Parathyroid adenoma (tissue), 2 donors: ENCODE measurements around the gene LIN7C.

Source experiments
- H2AFZ ChIP-seq: fragments of 300-600 bp; sonication (generic); one replicate; pipeline ENCODE4 v1.7.0; 2017; ENCODE audit warnings: antibody characterized with exemption, mild to moderate bottlenecking
- H3K27ac ChIP-seq: fragments of 300-600 bp; sonication (generic); one replicate; pipeline ENCODE4 v1.7.0; 2017
- H3K27me3 ChIP-seq: fragments of 300-600 bp; sonication (generic); one replicate; pipeline ENCODE4 v1.7.0; 2017; ENCODE audit warnings: low read length; ENCODE audit not compliant: control insufficient read depth, insufficient read depth
- H3K36me3 ChIP-seq: fragments of 300-600 bp; sonication (generic); one replicate; pipeline ENCODE4 v1.7.0; 2017; ENCODE audit warnings: low read length; ENCODE audit not compliant: control insufficient read depth, insufficient read depth
- H3K4me1 ChIP-seq: fragments of 300-600 bp; sonication (generic); one replicate; pipeline ENCODE4 v1.7.0; 2017; ENCODE audit warnings: control low read depth
- H3K4me2 ChIP-seq: fragments of 300-600 bp; sonication (generic); one replicate; pipeline ENCODE4 v1.7.0; 2017; ENCODE audit warnings: low read length
- H3K4me3 ChIP-seq: fragments of 300-600 bp; sonication (generic); one replicate; pipeline ENCODE4 v1.7.0; 2017; ENCODE audit warnings: low read depth, low read length
- H3K79me2 ChIP-seq: fragments of 300-600 bp; sonication (generic); one replicate; pipeline ENCODE4 v1.7.0; 2017; ENCODE audit warnings: control low read depth
- H3K9ac ChIP-seq: fragments of 300-600 bp; sonication (generic); one replicate; pipeline ENCODE4 v1.7.0; 2017; ENCODE audit warnings: mild to moderate bottlenecking
- H3K9me3 ChIP-seq: fragments of 300-600 bp; sonication (generic); one replicate; pipeline ENCODE4 v1.7.0; 2017; ENCODE audit warnings: low read length; ENCODE audit not compliant: control insufficient read depth
- CTCF ChIP-seq: fragments of 300-600 bp; sonication (generic); IDR thresholded peaks from one replicate; pipeline ENCODE4 v1.7.0; 2017; ENCODE audit warnings: antibody characterized with exemption, mild to moderate bottlenecking
- donor health status: primary hyperparathyroidism.

Gene LIN7C

GRCh38 chr11:27551127-27551526 lies 44.6 kb upstream of the LIN7C start:
- no peak for TF ChIP-seq CTCF
- Histone ChIP-seq H3K27ac (no peak overlapping the region), H3K9ac (no peak overlapping the region), H3K4me1 (no peaks in the 10 kb centered on the region), H3K36me3 (no peaks in the 10 kb centered on the region), H3K79me2 (no peaks in the 10 kb centered on the region), H3K9me3 (no peaks in the 10 kb centered on the region), H3K27me3 (no peaks in the 10 kb centered on the region), H3K4me2 (no peak overlapping the region), H2AFZ (no peak overlapping the region), H3K4me3 (no peak overlapping the region)

DNA sequence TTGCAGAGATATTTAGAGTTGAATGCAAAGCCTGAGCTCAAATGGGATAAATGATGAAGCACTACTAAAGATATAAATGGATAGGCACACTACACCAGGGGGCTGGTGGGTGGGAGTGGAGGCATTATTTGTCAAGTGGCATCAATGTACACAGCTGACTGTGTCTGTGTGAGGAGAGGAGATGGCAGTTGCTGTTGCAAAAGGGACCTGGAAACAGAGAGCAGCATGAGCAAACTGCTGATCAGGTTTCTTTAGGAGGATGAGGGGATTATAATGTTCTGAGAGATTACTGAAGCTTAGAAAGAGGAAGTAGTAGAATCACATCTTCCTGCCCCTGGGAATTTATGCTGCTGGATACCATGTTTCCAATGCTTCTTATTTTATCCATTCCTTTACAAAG lies 39.4 kb upstream of the LIN7C start:
- no peak overlapping the region for H3K9ac ChIP-seq
- no peaks in the 10 kb centered on the region for H3K79me2 ChIP-seq
- no peaks in the 10 kb centered on the region for H3K9me3 ChIP-seq
- H2AFZ ChIP-seq: no peak overlapping the region
- H3K4me1 ChIP-seq: no peaks in the 10 kb centered on the region
- no peaks in the 10 kb centered on the region for H3K27me3 ChIP-seq
- no peaks in the 10 kb centered on the region for H3K36me3 ChIP-seq
- no peak overlapping the region for H3K27ac ChIP-seq
- no peak overlapping the region for H3K4me3 ChIP-seq
- no peak overlapping the region for H3K4me2 ChIP-seq
- no peak for TF ChIP-seq CTCF

- Histone ChIP-seq H2AFZ (no peak overlapping the region), H3K4me3 (no peak overlapping the region), H3K79me2 (no peaks in the 10 kb centered on the region), H3K9me3 (no peaks in the 10 kb centered on the region), H3K4me2 (no peak overlapping the region), H3K9ac (no peak overlapping the region), H3K36me3 (no peaks in the 10 kb centered on the region), H3K27me3 (no peaks in the 10 kb centered on the region), H3K27ac (no peak overlapping the region), H3K4me1 (no peaks in the 10 kb centered on the region)
- TF ChIP-seq CTCF: no peak
Measured at GRCh38 chr11:27545035-27545434, 38.5 kb upstream of the LIN7C start.

- no peak overlapping the region for H2AFZ ChIP-seq
- no peaks in the 10 kb centered on the region for H3K4me1 ChIP-seq
- no peak overlapping the region for H3K9ac ChIP-seq
- H3K27me3 ChIP-seq: no peaks in the 10 kb centered on the region
- H3K79me2 ChIP-seq: no peaks in the 10 kb centered on the region
- H3K27ac ChIP-seq: no peak overlapping the region
- no peak for TF ChIP-seq CTCF
- H3K4me2 ChIP-seq: no peak overlapping the region
- no peaks in the 10 kb centered on the region for H3K9me3 ChIP-seq
- no peaks in the 10 kb centered on the region for H3K36me3 ChIP-seq
- no peak overlapping the region for H3K4me3 ChIP-seq
Measured at GRCh38 chr11:27541790-27542189, 35.2 kb upstream of the LIN7C start.

DNA sequence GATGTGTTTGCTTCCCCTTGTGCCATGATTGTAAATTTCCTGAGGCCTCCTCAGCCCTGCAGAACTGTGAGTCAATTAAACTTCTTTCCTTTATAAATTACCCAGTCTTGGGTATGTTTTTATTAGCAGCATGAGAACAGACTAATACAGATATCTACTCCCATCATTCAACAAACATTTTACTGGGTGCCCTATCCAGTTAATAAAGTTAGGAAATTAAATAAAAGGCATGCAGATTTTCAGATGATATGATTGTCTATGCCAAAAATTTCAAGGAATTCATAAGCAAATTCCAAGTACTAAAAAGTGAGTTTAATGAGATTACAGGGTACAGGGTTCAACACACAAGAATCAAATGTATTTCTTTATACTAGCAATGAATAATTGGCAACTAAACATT lies 33.5 kb upstream of the LIN7C start:
- H3K4me3 ChIP-seq: no peak overlapping the region
- no peak for TF ChIP-seq CTCF

More for the DNA sequence above, 33.5 kb upstream of the LIN7C start:
- H3K27ac ChIP-seq: no peak overlapping the region
- H3K4me2 ChIP-seq: no peak overlapping the region
- H3K79me2 ChIP-seq: no peaks in the 10 kb centered on the region
- H3K4me1 ChIP-seq: no peaks in the 10 kb centered on the region
- no peak overlapping the region for H3K9ac ChIP-seq
- H2AFZ ChIP-seq: no peak overlapping the region
- H3K9me3 ChIP-seq: no peaks in the 10 kb centered on the region
- no peaks in the 10 kb centered on the region for H3K36me3 ChIP-seq
- H3K27me3 ChIP-seq: no peaks in the 10 kb centered on the region
